H1 (cell line): Measurements from ENCODE around the gene NME1. TPM values are rescaled to one million over a fixed set of nuclear protein-coding genes. Genes with fewer than 3 reads are reported as not detected.

Experiments
- CHD7 ChIP-seq: fragments of 300-600 bp; sonication (generic); IDR thresholded peaks from 2 replicates; pipeline ENCODE4 v1.7.1; 2012; ENCODE audit warnings: low read length, moderate library complexity, mild to moderate bottlenecking, inconsistent platforms; ENCODE audit not compliant: insufficient replicate concordance
- FOSL1 ChIP-seq: IDR thresholded peaks from 2 replicates; pipeline ENCODE4 v1.6.1; 2011; ENCODE audit warnings: mild to moderate bottlenecking, low read depth, low read length, moderate library complexity; ENCODE audit not compliant: insufficient read depth
- POU5F1 ChIP-seq: IDR thresholded peaks from 2 replicates; pipeline ENCODE4 v1.6.1; 2011; ENCODE audit warnings: low read depth, mild to moderate bottlenecking, low read length, moderate library complexity
- RBBP5 ChIP-seq: IDR thresholded peaks from 2 replicates; pipeline ENCODE4 v1.7.1; 2012; ENCODE audit warnings: low read depth, mild to moderate bottlenecking, inconsistent platforms, low read length, moderate library complexity, borderline replicate concordance
- SP4 ChIP-seq: IDR thresholded peaks from 2 replicates; pipeline ENCODE4 v1.6.1; 2012; ENCODE audit warnings: low read length, inconsistent platforms
- polyA plus RNA-seq, 7 experiments: library from polyadenylated mRNA; depleted of rRNA in 3 of 7; stranded (reverse) in 5 of 7; unstranded in 2 of 7; fragments of >200 nt in 5 of 7; fragments of 200-250 nt in 2 of 7; gene quantifications; 1 replicate in 5 of 7; 2 replicates in 1 of 7; 4 replicates in 1 of 7; pipeline versions ENCODE4 v1.2.1 to v1.2.3, GENCODE V29; 2011 to 2013; ENCODE audit warnings: missing spikeins in 2 of 7, mixed read lengths in 2 of 7
- total RNA-seq: library from RNA; stranded (reverse); fragmentation: NEBNext Ultra II Directional; extraction: Animal tissue kit (Norgen Biotek cat#: 25700); gene quantifications from 2 replicates; pipeline ENCODE4 v1.2.1, GENCODE V29; 2021

Gene NME1
- total and polyA plus RNA-seq, 2 of the 8 experiments (the other 6 are each of a cell fraction or from before 2014, with no cell fraction given), result 307 to 380 TPM

DNA sequence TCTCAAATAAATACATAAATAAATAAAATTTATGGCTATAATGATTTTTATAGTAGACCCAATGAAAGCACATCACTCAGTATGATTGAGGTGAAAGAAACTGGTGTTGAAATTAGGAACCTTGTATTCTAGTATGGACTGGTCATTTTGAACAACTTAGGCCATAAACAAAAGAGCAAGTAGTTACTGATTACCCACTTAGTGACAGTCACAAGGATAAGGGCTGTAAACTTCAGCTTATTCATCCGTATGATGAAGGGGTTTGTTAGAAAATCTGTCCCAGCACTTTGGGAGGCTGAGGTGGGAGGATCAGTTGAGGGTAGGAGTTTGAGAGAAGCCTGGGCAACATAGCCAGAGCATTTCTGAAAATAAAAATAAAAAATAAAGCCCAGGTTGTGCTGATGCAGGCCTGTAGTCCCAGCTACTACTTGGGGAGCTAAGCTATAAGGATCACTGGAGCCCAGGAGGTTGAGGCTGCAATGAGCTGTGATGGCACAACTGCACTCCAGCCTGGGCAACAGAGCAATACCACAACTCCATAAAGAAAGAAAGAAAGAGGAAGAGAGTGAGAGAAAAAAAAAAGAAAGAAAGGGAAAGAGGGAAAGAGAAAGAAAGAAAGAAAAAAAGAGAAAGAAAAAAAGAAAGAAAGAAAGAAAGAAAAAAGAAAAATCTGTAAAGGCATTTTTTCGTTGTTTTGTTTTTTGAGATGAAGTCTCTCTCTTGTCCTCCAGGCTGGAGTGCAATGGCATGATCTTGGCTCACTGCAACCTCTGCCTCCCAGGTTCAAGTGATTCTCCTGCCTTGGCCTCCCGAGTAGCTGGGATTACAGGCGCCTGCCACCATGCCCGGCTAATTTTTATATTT lies 28.5 kb upstream of the NME1 start (continued):
- TF ChIP-seq CHD7, result no peak
- TF ChIP-seq SP4, result no peak
- TF ChIP-seq RBBP5, result no peak
- TF ChIP-seq POU5F1, result no peak
- no peak for TF ChIP-seq FOSL1
